Measurements from ENCODE around the gene MYL10. TPM values are rescaled to one million over a fixed set of nuclear protein-coding genes. Genes with fewer than 3 reads are reported as not detected.

The MYL10 gene
- total RNA-seq, 4 donors from 2014 or later, result 6.3 TPM; not detected in 3

DNA sequence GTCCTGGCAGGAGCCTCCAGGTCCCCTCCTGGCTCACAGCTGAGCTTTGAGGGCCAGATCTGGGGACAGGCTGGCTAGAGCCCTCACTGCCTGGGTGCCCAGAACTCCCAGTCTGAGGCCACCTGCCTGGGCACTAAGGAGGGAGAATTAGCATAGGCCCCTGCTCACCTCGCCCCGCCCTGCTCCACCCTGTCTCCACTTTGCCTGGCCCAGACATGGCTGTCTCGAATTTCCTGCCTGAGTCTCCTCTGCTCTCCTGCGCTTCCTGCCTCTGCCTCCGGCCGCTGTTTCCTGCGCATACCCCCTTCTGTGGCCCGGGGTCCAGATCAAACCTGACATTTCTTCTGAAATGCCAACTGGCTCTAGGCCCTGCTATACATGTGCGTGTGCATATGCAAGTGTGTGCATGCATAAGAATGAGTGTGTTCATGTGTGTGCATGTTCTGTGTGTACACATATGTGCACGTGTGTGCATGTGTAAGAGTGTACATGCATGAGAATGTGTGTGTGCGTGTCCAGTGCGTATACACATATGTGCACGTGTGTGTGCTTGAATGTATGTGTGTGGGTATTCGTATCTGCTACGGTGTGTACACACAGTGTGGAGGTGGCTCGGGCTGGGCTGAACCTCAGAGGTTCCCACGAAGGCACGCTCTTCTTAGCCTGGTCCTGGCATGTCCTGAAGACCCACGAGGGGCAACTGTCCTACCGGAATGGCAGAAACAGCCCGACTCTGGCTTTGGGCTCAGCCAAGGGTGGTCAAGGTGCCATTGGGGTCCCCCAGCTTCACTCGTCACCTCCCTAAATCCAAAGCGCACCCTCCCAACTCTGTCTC lies 64.9 kb downstream of the MYL10 start:
- no peak overlapping the region for H3K4me3 ChIP-seq
- H3K27me3 ChIP-seq, result peaks cover 0 to 7% (median 2%) of the 10 kb centered on the region in 3 donors
- H3K9me3 ChIP-seq, result no peaks in the 10 kb centered on the region
- no peak for DNase-seq
- no peaks in the 10 kb centered on the region for H3K36me3 ChIP-seq
- TF ChIP-seq, protein P1, sequence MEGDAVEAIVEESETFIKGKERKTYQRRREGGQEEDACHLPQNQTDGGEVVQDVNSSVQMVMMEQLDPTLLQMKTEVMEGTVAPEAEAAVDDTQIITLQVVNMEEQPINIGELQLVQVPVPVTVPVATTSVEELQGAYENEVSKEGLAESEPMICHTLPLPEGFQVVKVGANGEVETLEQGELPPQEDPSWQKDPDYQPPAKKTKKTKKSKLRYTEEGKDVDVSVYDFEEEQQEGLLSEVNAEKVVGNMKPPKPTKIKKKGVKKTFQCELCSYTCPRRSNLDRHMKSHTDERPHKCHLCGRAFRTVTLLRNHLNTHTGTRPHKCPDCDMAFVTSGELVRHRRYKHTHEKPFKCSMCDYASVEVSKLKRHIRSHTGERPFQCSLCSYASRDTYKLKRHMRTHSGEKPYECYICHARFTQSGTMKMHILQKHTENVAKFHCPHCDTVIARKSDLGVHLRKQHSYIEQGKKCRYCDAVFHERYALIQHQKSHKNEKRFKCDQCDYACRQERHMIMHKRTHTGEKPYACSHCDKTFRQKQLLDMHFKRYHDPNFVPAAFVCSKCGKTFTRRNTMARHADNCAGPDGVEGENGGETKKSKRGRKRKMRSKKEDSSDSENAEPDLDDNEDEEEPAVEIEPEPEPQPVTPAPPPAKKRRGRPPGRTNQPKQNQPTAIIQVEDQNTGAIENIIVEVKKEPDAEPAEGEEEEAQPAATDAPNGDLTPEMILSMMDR (IDR thresholded peaks at IDR 0.05 in 4 of 5, conservative IDR thresholded peaks at IDR 0.05 in 1 of 5), result no peak
- TF ChIP-seq POLR2A (IDR thresholded peaks at IDR 0.05), result no peak
- H3K4me1 ChIP-seq, result peaks cover 0 to 4% of the 10 kb centered on the region in 2 donors
- intact Hi-C loops (cut with DNase I; ENCODE audit: low total_unique reads) (no loop called here), in situ Hi-C loops (cut with MboI; ENCODE audit: low sequenced_read_pairs in 4 of 4) (no loop called here)
- no peak overlapping the region for H3K27ac ChIP-seq
- ATAC-seq, result no peak

Other genes starting within 250 kb of the MYL10 start
- 10 to 100 TPM; 44.1 to 57.9 (median 54.9) TPM for gene CUX1, start 188.3 kb upstream of the MYL10 start, total RNA-seq